Endothelial cell of umbilical vein (primary cell): ENCODE results near the gene CEP63. TPM values are rescaled to one million over a fixed set of nuclear protein-coding genes. Genes with fewer than 3 reads are reported as not detected.

Experiments used
- BruUV-seq: library from RNA; stranded (reverse); fragments of 400-500 nt; replicated peaks from 2 replicates; lab custom pipeline; 2021; lab: Mats Ljungman, UMichigan
- CTCF ChIA-PET: fragments of 300-600, 350-600 bp; sonication (Branson Sonifier 250); formaldehyde crosslinking; loops from one replicate; lab custom pipeline; 2021; ENCODE audit warnings: antibody characterized with exemption, inconsistent platforms; lab: Charles Lee
- POLR2A ChIA-PET: fragments of 300-600, 350-600 bp; sonication (Branson Sonifier 250); formaldehyde crosslinking; loops from one replicate; lab custom pipeline; 2021; ENCODE audit warnings: antibody characterized with exemption, inconsistent platforms; lab: Charles Lee
- DNase-seq: peaks from one replicate; pipeline ENCODE4 v3.0.0-alpha.2; 2011; ENCODE audit warnings: low read depth, low spot score
- FAIRE-seq: peaks from 2 replicates; lab custom pipeline; 2011; peaks lifted over from hg19 to GRCh38; lab: Jason Lieb, UNC
- H2AFZ ChIP-seq: 2 replicates; pipeline ENCODE4 v1.6.0; 2012; ENCODE audit warnings: low read depth, low read length, control low read depth, inconsistent platforms
- H3K27ac ChIP-seq: 2 replicates; pipeline ENCODE4 v1.5.1; 2011; ENCODE audit warnings: low read depth, mild to moderate bottlenecking, control low read depth, low read length, moderate library complexity; ENCODE audit not compliant: insufficient read depth
- H3K27me3 ChIP-seq, 2 experiments: 2 replicates each; pipeline versions ENCODE4 v1.6.0 to v1.6.1; 2011; ENCODE audit warnings: low read length in 2 of 2, mixed read lengths in 1 of 2; ENCODE audit not compliant: control insufficient read depth in 2 of 2, insufficient read depth in 2 of 2
- H3K36me3 ChIP-seq, 2 experiments: 2 replicates in 1 of 2; 3 replicates in 1 of 2; pipeline ENCODE4 v1.5.1; 2011; ENCODE audit warnings: low read length in 2 of 2, mild to moderate bottlenecking in 1 of 2, moderate library complexity in 1 of 2; ENCODE audit not compliant: control insufficient read depth in 2 of 2, insufficient read depth in 2 of 2; ENCODE audit errors: extremely low read depth in 1 of 2
- H3K4me1 ChIP-seq: 3 replicates; pipeline ENCODE4 v1.5.1; 2011; ENCODE audit warnings: mild to moderate bottlenecking, low read length; ENCODE audit not compliant: control insufficient read depth, insufficient read depth; ENCODE audit errors: extremely low read depth
- H3K4me2 ChIP-seq: 2 replicates; pipeline ENCODE4 v1.6.1; 2011; ENCODE audit warnings: low read length, control low read depth, mixed read lengths; ENCODE audit not compliant: insufficient read depth
- H3K4me3 ChIP-seq, 3 experiments: fragments of 200-600 bp in 1 of 3; sonication (generic), shearing (Covaris generic) in 1 of 3; replicated peaks in 1 of 3; 2 replicates each; pipeline ENCODE4 v1.5.1; 2011 to 2016; ENCODE audit warnings: control low read depth in 3 of 3, low read length in 3 of 3, mild to moderate bottlenecking in 2 of 3, inconsistent platforms in 1 of 3, low read depth in 1 of 3, moderate library complexity in 1 of 3; ENCODE audit not compliant: insufficient read depth in 1 of 3
- H3K79me2 ChIP-seq: 2 replicates; pipeline ENCODE4 v1.6.0; 2012; ENCODE audit warnings: low read length, inconsistent platforms; ENCODE audit not compliant: control insufficient read depth, insufficient read depth
- H3K9ac ChIP-seq: replicated peaks from 2 replicates; pipeline ENCODE3; 2011; ENCODE audit warnings: low read length, control low read depth; ENCODE audit not compliant: insufficient read depth; ENCODE audit errors: extremely low read depth
- H3K9me1 ChIP-seq: replicated peaks from 3 replicates; pipeline ENCODE4 v1.6.0; 2011; ENCODE audit warnings: mild to moderate bottlenecking, low read length; ENCODE audit not compliant: control insufficient read depth, insufficient read depth; ENCODE audit errors: extremely low read depth
- H3K9me3 ChIP-seq: replicated peaks from 2 replicates; pipeline ENCODE4 v1.5.1; 2012; ENCODE audit warnings: low read length, inconsistent platforms; ENCODE audit not compliant: control insufficient read depth, insufficient read depth
- H4K20me1 ChIP-seq: replicated peaks from 2 replicates; pipeline ENCODE3; 2011; ENCODE audit warnings: mild to moderate bottlenecking, low read length; ENCODE audit not compliant: control insufficient read depth, insufficient read depth; ENCODE audit errors: extremely low read depth
- EZH2 ChIP-seq: IDR thresholded peaks from 2 replicates; pipeline ENCODE4 v1.6.1; 2012; ENCODE audit warnings: borderline replicate concordance, low read depth, mild to moderate bottlenecking, moderate library complexity, low read length, inconsistent platforms; ENCODE audit not compliant: severe bottlenecking
- FOS ChIP-seq: IDR thresholded peaks from 2 replicates; pipeline ENCODE4 v1.6.1; 2011; ENCODE audit warnings: mild to moderate bottlenecking, low read length, moderate library complexity, borderline replicate concordance; ENCODE audit not compliant: insufficient read depth
- GATA2 ChIP-seq: IDR thresholded peaks from 2 replicates; pipeline ENCODE4 v1.7.0; 2011; ENCODE audit warnings: low read depth, mild to moderate bottlenecking, moderate library complexity, mixed read lengths, low read length; ENCODE audit not compliant: insufficient read length, insufficient read depth
- JUN ChIP-seq: IDR thresholded peaks from 2 replicates; pipeline ENCODE4 v1.6.1; 2011; ENCODE audit warnings: borderline replicate concordance, low read depth; ENCODE audit not compliant: insufficient read length, insufficient read depth
- MYC ChIP-seq: IDR thresholded peaks from one replicate; pipeline ENCODE4 v1.6.1; 2011; ENCODE audit warnings: mild to moderate bottlenecking, low read depth, low read length
- POLR2A ChIP-seq: IDR thresholded peaks from 2 replicates; pipeline ENCODE4 v1.6.1; 2012; ENCODE audit warnings: low read depth, mild to moderate bottlenecking, control low read depth, low read length
- POLR2AphosphoS5 ChIP-seq: IDR thresholded peaks from 2 replicates; pipeline ENCODE4 v1.6.1; 2012; ENCODE audit warnings: low read depth, mild to moderate bottlenecking, control low read depth, low read length, moderate library complexity; ENCODE audit not compliant: insufficient read depth
- dilution Hi-C: fragments of 300-500 bp; cut with MboI; formaldehyde crosslinking; loops from one replicate; pipeline ENCODE4 v1.15.0; 2019; ENCODE audit warnings: low sequenced_read_pairs; ENCODE audit not compliant: extremely low pct_ligation_motif_present
- intact Hi-C: fragments of 100-400 bp; cut with micrococcal nuclease; formaldehyde crosslinking; loops from one replicate; pipeline ENCODE4 v1.10.0; 2022
- polyA plus RNA-seq, 4 experiments: library from polyadenylated mRNA; depleted of rRNA in 3 of 4; stranded (reverse) in 3 of 4; unstranded in 1 of 4; fragments of >200 nt; gene quantifications; 2 replicates each; pipeline versions ENCODE4 v1.2.1 to v1.2.3, GENCODE V29; 2011 to 2012; ENCODE audit warnings: missing spikeins in 1 of 4
- total RNA-seq: library from RNA; stranded (reverse); gene quantifications from 2 replicates; pipeline ENCODE4 v1.2.3, GENCODE V29; 2021
- TF ChIP-seq, protein P1 (sequence below): IDR thresholded peaks from 2 replicates; pipeline ENCODE4 v1.6.1; 2011; ENCODE audit not compliant: insufficient read depth, insufficient read length
- TF ChIP-seq, protein P2 (sequence below), 2 donors: IDR thresholded peaks; 1 replicate in 1 of 2; 2 replicates in 1 of 2; pipeline ENCODE4 v1.5.1; 2011; ENCODE audit warnings: low read length in 2 of 2, mild to moderate bottlenecking in 2 of 2, moderate library complexity in 2 of 2, control low read depth in 1 of 2, inconsistent platforms in 1 of 2, low read depth in 1 of 2; ENCODE audit not compliant: insufficient read depth in 1 of 2; ENCODE audit errors: extremely low read depth in 1 of 2

CEP63 gene
- total and polyA plus RNA-seq, 2 donors (not counting 3 experiments of a cell fraction or from before 2014, with no cell fraction given), result 5.7 to 29.4 TPM

DNA sequence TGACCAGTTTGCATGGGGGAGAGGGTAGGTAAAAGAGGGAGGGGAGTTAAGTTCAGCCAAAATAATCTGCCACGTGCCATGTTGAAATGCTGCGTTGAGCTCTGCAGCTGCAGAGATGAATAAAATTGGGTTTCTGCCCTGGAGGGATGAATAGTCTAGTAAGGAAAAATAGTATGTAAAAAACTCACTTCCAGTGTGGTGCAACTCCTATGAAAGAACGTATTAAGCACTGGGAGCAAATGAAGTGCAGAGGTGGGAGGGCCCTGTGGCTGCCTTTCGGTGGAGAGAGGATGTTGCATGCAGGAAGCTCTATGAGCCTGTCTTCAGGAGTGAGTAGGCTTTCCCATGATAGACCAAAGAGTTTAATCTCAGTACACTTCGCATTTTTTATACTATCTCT, 8.6 kb downstream of the CEP63 start:
- H3K27ac ChIP-seq, result no peak overlapping the region
- H3K79me2 ChIP-seq, result peaks cover 41% of the 10 kb centered on the region
- CTCF ChIA-PET, result interaction anchor here (0.6 to 1.3 kb wide), 3 partner anchors 12 to 116 kb away, joined by 3 to 4 read pairs (median 3); no protein-coding TSS in a partner anchor
- intact Hi-C loops (no loop called here), dilution Hi-C loops (no loop called here)
- H3K9me1 ChIP-seq, result no peaks in the 10 kb centered on the region
- H2AFZ ChIP-seq, result no peak overlapping the region
- no peak overlapping the region for H3K4me2 ChIP-seq
- TF ChIP-seq EZH2 (no peak), POLR2AphosphoS5 (no peak), MYC (no peak), JUN (no peak), POLR2A (no peak), GATA2 (no peak), FOS (no peak)
- TF ChIP-seq, protein P1, sequence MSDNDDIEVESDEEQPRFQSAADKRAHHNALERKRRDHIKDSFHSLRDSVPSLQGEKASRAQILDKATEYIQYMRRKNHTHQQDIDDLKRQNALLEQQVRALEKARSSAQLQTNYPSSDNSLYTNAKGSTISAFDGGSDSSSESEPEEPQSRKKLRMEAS, result no peak
- TF ChIP-seq, protein P2, sequence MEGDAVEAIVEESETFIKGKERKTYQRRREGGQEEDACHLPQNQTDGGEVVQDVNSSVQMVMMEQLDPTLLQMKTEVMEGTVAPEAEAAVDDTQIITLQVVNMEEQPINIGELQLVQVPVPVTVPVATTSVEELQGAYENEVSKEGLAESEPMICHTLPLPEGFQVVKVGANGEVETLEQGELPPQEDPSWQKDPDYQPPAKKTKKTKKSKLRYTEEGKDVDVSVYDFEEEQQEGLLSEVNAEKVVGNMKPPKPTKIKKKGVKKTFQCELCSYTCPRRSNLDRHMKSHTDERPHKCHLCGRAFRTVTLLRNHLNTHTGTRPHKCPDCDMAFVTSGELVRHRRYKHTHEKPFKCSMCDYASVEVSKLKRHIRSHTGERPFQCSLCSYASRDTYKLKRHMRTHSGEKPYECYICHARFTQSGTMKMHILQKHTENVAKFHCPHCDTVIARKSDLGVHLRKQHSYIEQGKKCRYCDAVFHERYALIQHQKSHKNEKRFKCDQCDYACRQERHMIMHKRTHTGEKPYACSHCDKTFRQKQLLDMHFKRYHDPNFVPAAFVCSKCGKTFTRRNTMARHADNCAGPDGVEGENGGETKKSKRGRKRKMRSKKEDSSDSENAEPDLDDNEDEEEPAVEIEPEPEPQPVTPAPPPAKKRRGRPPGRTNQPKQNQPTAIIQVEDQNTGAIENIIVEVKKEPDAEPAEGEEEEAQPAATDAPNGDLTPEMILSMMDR (IDR thresholded peaks at IDR 0.05; ENCODE audit: extremely low read depth in 1 of 2, insufficient read depth in 1 of 2, low read depth in 1 of 2, low read length in 2 of 2), result no peak
- no peak overlapping the region for H3K4me3 ChIP-seq
- BruUV-seq, result no TSS peak
- no peaks in the 10 kb centered on the region for H4K20me1 ChIP-seq
- H3K36me3 ChIP-seq, result no peaks in the 10 kb centered on the region
- no peaks in the 10 kb centered on the region for H3K9me3 ChIP-seq
- no peaks in the 10 kb centered on the region for H3K27me3 ChIP-seq
- no peak for FAIRE-seq
- H3K4me1 ChIP-seq, result no peaks in the 10 kb centered on the region
- no peak overlapping the region for H3K9ac ChIP-seq
- POLR2A ChIA-PET, result no interaction called here
- no peak for DNase-seq
